ENCODE data around the gene SPO11. TPM values are rescaled to one million over a fixed set of nuclear protein-coding genes. Genes with fewer than 3 reads are reported as not detected.
A peak's percentile ranks its signal among the peaks of the same experiment; 100 is the strongest.

Gene SPO11
- total and polyA plus RNA-seq, 2 of the 13 experiments (the other 11 are each of a cell fraction or from before 2014, with no cell fraction given), result not detected

DNA sequence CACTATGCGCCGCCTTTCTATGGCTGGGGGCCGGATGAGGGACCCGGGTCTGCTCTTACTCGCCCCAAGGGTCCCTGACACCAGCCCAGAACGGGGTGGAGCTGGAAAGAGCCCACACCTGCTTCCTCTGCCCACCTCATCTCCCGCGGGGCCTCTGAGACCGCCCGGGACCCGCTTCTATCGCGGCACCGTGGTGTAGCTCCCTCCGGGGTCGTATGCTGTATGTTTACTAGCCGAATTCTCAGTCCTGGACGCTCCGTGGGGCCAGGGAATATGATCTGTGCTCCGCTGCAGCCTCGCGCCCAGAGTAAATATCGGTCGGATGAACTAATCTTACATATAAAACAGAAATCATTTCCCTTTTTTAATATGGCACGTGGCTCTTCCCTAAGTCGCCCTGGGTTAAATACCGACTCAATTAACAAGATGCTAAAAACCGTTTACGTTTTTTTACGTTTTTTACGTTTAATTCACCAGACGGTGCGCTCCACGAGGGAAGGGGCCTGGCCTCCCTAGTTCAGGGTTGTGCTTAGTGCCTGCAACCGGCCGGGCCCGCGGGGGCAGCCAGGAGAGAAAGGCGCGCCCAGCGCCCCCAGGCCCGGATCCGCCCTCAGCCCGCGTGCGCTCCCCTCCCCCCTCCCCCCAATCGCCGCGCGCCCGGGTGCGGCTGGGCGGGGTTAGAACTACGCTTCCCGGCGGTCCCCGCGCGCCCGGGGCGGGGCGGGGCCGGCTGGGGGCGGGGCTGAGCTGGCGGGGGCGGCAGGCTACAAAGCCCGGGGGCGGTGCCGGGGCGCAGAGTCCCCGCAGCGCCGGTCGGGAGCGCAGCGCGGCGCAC lies 61.2 kb downstream of the SPO11 start, which contains the start of gene RBM38 (continued):
- no peak for TF ChIP-seq ZBTB3 (CRISPR knock-in tag; IDR thresholded peaks at IDR 0.05; ENCODE audit: borderline replicate concordance, low read depth)
- no peak for TF ChIP-seq XBP1 (CRISPR knock-in tag; IDR thresholded peaks at IDR 0.05)
- TF ChIP-seq ZNF205 (CRISPR knock-in tag; IDR thresholded peaks at IDR 0.05), result no peak
- no peak for TF ChIP-seq JUN (CRISPR knock-in tag; IDR thresholded peaks at IDR 0.05)
- TF ChIP-seq YEATS2 (CRISPR knock-in tag; IDR thresholded peaks at IDR 0.05; ENCODE audit: borderline replicate concordance), result no peak
- no peak for TF ChIP-seq KMT2B (CRISPR knock-in tag; IDR thresholded peaks at IDR 0.05)
- TF ChIP-seq RAD21 (CRISPR knock-in tag; IDR thresholded peaks at IDR 0.05), result no peak
- TF ChIP-seq ZNF264 (CRISPR knock-in tag; IDR thresholded peaks at IDR 0.05), result no peak
- TF ChIP-seq, protein P1, sequence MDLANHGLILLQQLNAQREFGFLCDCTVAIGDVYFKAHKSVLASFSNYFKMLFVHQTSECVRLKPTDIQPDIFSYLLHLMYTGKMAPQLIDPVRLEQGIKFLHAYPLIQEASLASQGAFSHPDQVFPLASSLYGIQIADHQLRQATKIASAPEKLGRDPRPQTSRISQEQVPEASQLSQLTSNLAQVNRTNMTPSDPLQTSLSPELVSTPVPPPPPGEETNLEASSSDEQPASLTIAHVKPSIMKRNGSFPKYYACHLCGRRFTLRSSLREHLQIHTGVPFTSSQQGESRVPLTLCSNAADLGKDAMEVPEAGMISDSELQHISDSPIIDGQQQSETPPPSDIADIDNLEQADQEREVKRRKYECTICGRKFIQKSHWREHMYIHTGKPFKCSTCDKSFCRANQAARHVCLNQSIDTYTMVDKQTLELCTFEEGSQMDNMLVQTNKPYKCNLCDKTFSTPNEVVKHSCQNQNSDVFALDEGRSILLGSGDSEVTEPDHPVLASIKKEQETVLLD (CRISPR knock-in tag; IDR thresholded peaks at IDR 0.05; ENCODE audit: low read depth), result no peak
- TF ChIP-seq, protein P2, sequence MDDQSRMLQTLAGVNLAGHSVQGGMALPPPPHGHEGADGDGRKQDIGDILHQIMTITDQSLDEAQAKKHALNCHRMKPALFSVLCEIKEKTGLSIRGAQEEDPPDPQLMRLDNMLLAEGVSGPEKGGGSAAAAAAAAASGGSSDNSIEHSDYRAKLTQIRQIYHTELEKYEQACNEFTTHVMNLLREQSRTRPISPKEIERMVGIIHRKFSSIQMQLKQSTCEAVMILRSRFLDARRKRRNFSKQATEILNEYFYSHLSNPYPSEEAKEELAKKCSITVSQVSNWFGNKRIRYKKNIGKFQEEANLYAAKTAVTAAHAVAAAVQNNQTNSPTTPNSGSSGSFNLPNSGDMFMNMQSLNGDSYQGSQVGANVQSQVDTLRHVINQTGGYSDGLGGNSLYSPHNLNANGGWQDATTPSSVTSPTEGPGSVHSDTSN (CRISPR knock-in tag; IDR thresholded peaks at IDR 0.05; ENCODE audit: borderline replicate concordance), result peak; percentile 24; the same call in 1 of the 2 replicates
- TF ChIP-seq U2AF1 (optimal IDR thresholded peaks at IDR 0.05; ENCODE audit: low read depth, low read length), result peak; percentile 21
- no peak for TF ChIP-seq RBFOX2 (IDR thresholded peaks at IDR 0.05; ENCODE audit: low read depth, low read length)
- TF ChIP-seq ZNF572 (CRISPR knock-in tag; IDR thresholded peaks at IDR 0.05), result no peak
- TF ChIP-seq THAP11 (CRISPR knock-in tag; IDR thresholded peaks at IDR 0.05), result peak; percentile 95
- no peak for TF ChIP-seq SMAD1 (CRISPR knock-in tag; IDR thresholded peaks at IDR 0.05; ENCODE audit: borderline replicate concordance, low read depth)
- no peak for TF ChIP-seq CREM (IDR thresholded peaks at IDR 0.05)
- TF ChIP-seq CREM (CRISPR knock-in tag; IDR thresholded peaks at IDR 0.05), result no peak
- TF ChIP-seq, protein P3, sequence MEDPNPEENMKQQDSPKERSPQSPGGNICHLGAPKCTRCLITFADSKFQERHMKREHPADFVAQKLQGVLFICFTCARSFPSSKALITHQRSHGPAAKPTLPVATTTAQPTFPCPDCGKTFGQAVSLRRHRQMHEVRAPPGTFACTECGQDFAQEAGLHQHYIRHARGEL (CRISPR knock-in tag; IDR thresholded peaks at IDR 0.05), result no peak
- TF ChIP-seq ZNF775 (CRISPR knock-in tag; IDR thresholded peaks at IDR 0.05; ENCODE audit: borderline replicate concordance), result no peak
- TF ChIP-seq, protein P4, sequence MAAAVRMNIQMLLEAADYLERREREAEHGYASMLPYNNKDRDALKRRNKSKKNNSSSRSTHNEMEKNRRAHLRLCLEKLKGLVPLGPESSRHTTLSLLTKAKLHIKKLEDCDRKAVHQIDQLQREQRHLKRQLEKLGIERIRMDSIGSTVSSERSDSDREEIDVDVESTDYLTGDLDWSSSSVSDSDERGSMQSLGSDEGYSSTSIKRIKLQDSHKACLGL (CRISPR knock-in tag; IDR thresholded peaks at IDR 0.05), result 0 out of 2 replicates have a peak, but pooled peaks have one; percentile 15
- TF ChIP-seq ZNF569 (CRISPR knock-in tag; IDR thresholded peaks at IDR 0.05; ENCODE audit: borderline replicate concordance), result no peak
- TF ChIP-seq, protein P5, sequence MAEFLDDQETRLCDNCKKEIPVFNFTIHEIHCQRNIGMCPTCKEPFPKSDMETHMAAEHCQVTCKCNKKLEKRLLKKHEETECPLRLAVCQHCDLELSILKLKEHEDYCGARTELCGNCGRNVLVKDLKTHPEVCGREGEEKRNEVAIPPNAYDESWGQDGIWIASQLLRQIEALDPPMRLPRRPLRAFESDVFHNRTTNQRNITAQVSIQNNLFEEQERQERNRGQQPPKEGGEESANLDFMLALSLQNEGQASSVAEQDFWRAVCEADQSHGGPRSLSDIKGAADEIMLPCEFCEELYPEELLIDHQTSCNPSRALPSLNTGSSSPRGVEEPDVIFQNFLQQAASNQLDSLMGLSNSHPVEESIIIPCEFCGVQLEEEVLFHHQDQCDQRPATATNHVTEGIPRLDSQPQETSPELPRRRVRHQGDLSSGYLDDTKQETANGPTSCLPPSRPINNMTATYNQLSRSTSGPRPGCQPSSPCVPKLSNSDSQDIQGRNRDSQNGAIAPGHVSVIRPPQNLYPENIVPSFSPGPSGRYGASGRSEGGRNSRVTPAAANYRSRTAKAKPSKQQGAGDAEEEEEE (CRISPR knock-in tag; IDR thresholded peaks at IDR 0.05; ENCODE audit: borderline replicate concordance), result 0 out of 2 replicates have a peak, but pooled peaks have one; percentile 20
- no peak for TF ChIP-seq ZBTB1 (CRISPR knock-in tag; IDR thresholded peaks at IDR 0.05; ENCODE audit: borderline replicate concordance)
- peak; percentile 88 for TF ChIP-seq MYC (CRISPR knock-in tag; IDR thresholded peaks at IDR 0.05; ENCODE audit: borderline replicate concordance)
- TF ChIP-seq AGO1 (IDR thresholded peaks at IDR 0.05; ENCODE audit: low read depth, low read length, poor library complexity, severe bottlenecking), result peak; percentile 5
- TF ChIP-seq ZNF563 (CRISPR knock-in tag; IDR thresholded peaks at IDR 0.05), result peak; percentile 35; the same call in 1 of the 2 replicates
